GM21737 (cell line): ENCODE measurements around the gene GSK3A.

Experiments used
- ATAC-seq: cut with Tn5 transposase; IDR thresholded peaks from one replicate; pipeline ENCODE4 v1.9.1; 2021; ENCODE audit warnings: mild to moderate bottlenecking, moderate library complexity; ENCODE audit not compliant: unreplicated experiment

GSK3A gene

DNA sequence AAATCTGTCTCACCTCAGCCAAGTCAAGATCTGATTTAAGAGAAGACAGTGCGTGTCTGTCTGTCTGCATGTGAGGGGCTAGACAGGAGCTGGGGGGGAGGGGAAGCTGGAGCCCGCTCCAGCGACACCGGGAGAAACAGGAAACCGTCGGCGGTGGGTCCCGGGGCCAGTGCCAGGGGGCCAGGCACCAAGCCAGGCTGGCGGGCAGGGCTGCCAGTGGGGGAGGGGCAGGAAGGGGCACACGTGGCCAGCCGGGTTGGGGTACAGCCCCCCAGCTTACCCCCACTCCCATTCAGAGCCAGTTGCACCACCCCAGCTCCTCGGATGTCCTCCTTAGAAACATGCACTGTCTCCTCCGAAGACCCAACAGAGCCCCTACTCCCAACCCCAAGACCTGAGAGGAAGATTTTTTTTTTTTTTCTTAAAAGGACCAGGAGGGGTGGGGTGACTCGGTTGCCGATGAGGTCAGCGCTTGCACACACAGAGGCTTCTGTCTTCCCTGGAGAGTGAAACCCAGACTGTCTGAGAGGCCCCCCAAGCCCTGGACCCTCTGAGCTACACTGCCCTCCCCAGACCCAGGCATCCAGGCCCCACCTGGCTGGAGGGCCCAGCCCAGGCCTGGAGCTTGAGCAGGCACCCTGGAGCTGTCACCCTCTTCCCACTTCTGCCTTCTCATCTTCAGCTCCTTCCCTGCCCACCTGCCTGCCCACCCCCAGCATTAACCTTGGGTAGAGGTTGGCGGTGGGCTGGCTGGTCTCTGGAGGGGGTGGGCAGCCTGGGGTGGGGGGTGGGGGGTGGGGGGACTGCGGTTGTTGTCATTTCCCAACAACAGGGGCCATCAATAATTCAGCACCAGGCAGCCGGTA is 8.5 kb upstream of the GSK3A start:
- no peak for ATAC-seq

DNA sequence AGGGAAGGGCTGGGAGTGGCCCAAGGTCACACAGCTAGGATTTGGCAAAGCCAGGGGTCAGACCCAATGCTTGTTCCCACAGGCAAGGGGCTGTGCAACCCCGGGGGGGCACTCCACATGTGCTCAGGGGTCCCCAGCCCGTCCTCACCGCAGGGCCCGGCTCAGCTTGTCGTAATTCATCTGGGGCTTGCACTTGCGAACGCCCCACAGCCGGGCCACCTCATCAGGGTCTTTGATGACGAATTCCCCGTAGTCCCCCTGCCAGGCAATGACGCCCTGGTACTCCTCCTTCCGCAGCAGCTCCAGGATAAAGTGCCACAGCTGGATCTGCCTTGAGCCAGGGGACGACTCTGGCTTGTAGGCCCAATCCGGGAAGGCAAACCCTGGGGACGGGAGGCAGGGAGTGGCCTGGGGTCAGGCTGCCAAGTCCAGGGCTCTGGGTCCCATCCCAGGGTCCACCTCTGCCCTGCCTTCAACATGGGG is 7.8 kb upstream of the GSK3A start:
- no peak for ATAC-seq

DNA sequence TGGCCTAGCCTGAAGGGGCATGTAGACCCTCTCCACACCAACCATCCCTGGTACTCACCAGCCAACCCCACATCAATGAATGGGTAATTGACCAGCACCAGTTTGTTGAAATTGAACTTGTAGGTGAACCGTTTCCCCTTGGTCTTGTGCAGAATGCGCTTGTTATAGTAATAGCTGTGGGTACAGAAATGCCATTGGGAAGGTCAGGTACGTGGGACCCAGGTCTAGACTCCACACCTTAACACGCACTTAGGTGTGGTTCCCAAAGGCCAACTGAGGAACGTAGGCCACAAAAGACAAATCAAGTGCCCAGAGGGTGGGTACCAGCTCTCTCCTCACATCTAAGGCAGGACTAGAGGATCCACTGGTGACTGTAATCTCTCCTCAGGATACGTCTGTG is 7.4 kb upstream of the GSK3A start:
- ATAC-seq: no peak

DNA sequence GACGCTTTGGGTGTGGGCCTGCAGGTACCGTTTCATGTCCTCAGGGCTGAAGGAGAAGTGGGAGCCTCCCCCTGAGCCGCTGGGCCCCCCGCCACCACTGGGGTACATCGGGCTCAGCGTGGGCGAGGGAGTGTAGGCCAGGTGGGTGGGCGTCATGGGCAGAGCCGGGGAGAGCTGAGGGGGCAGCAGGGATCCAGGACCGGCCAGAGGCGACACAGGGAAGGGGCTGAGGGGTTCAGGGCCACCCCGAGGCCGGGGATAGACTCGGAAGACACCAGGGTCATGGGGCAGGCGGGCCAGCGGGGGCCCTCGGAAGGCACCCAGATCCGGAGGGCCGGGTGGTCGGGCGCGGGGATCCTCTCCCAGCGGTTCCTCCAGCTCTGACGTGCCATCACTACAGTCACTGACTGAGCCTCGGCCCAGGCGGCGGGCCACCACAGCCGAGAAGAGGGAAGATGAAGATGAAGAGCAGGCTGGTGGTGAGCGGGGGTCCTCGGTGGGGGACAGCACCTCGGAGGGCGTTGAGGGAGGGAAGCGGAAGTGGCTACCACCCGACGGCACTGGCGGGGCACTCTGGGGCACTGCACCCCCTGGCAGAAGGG is 6.8 kb upstream of the GSK3A start:
- ATAC-seq: no peak

DNA sequence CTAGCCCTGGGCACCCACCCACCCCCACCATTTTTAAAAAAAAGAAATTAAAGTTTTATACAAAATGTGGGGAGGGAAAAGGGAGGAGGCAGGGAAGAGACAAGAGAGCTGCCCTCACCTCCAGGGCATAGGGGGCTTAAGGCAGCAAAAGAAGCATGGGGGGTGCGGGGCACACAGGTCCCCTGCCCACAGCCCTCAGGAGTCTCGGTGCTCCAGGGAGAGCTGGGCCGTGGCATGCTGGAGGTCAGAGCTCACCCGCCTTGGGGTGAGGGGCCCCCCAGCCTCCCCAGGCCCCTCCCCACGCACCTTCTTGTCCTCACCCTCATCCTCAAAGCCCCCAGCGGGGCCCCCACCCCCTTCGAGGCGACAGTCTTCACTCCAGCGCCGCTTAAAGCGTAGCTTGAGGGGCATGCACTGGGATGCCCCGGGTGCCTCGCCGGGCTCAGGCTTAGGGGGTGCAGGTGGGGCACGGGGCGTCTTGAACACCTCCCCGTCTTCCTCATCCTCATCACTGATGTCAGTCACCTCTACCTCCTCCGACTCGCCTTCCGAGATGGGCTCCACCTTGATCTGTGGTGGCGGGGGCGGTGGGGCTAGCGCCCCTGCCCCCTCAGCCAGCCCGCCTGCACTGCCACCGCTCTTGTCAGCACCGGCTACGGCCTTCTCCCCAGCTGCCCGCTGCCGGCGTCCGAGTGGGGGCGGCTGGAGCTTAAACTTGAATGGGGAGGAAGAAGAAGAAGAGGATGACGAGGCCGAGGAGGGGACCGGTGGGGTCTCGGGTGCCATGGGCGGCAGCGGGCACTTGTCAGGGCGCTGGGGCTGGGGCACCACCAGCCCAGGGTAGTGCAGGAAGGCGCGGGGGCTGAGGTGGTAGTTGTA is 6.1 kb upstream of the GSK3A start:
- no peak for ATAC-seq

DNA sequence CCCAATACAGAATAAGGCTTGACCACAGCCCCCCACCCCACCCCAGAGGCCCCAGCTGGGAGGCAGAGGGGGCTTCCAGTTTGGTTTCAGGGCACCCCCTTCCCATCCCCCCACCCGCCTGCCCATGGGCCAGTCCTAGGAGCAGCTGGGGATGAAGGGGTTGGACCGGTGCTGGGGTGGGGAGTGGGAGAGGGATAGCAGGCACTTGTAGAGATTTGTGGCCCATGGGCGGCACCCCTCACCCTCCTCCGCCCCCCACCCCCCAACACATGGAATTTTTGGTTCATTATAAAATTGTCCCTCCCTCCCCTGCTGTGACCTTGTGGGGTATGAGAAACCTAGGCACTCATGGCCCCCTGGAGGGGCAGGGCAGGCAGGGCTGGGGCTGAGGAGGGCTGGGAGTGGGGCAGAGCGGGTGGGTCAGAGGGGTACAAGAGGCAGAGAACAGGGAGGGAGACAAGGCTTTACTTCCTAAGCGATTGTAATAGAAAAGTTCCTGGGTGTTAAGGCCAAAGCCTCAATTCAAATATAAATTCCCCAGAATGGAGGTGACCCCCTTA is 5.3 kb upstream of the GSK3A start:
- ATAC-seq: no peak

DNA sequence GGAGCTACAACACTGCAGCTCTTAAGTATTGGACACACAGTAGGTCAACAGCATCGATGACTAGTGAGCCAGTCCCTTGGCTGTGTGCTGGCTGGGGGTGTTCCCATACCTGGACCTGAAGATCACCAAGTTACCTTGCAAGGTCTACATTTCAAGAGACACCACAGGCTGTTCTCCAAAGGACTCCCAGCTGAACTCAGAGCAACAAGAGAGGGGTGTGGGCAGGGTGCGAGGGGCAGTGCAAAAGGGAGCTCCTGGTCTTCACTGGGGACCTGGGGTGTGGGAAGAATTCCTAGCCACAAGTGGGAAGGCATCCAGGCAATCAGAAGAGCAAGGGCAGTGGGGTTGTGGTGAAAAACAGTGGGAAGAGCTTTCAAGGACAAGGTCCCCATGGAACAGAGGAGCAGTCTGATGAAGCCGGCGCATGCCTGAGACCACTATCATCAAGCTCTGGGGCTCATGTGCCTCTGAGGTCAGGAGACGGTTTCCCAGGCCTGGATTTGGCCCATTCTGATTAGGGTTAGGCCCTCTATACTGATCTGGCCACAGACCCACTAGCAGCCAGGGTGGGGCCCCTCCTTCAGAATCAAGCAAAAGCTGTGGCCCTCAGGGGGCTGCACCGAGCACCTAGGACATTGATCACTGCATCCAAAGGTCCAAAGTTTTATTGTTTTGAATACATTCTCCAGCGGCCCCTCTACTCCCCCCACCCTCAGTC is 4.7 kb upstream of the GSK3A start:
- no peak for ATAC-seq

DNA sequence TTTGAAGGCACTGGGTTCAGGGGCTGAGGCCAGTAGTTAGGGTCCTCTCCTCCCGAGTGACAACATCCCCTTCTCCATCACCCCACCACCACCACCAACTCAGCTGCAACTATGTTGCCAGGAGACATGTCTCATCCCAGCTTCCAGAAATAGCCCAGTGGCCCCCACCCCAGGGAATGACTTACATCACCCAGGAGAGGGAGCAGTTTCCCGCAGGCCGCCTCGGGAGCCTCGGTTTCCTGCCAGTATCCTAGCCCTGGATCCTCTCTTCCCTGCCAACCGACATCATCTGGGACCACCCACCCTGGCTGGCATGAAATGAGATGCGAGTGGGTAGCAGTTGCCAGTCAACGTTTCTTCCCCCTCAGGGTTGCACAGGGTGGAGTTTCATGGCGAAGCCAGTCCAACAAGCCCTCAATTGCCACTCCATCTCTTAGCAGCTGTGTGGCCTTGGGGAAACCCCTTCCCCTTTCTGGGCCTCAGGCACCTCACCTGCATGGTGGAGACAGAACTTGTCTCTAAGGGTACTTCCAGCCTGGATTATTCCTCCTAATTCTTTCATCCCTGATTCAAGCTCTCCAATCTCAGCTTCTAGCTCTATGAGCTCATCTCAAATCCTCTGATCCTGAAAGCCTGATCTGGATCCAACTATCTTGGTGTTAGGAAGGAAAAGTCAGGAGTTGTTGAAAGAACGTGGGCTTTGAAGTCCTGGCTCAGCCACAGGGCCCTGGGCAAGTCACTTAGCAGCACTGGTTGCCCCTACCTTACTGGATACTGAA is 3.9 kb upstream of the GSK3A start:
- no peak for ATAC-seq

DNA sequence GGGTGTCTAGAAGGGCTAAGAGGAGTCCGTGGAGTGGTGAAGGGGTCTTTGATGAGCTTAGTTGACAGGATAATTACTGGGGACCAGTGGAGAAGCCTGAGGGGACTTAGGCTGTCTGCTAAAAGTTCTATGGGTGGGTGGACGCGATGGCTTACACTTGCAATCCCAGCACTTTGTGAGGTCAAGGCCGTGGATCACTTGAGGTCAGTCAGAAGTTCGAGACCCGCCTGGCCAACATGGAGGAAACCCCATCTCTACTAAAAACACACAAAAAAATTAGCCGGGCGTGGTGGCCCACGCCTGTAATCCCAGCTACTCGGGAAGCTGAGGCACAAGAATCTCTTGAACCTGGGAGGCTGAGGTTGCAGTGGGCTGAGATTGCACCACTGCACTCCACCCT is 2.8 kb upstream of the GSK3A start:
- no peak for ATAC-seq

DNA sequence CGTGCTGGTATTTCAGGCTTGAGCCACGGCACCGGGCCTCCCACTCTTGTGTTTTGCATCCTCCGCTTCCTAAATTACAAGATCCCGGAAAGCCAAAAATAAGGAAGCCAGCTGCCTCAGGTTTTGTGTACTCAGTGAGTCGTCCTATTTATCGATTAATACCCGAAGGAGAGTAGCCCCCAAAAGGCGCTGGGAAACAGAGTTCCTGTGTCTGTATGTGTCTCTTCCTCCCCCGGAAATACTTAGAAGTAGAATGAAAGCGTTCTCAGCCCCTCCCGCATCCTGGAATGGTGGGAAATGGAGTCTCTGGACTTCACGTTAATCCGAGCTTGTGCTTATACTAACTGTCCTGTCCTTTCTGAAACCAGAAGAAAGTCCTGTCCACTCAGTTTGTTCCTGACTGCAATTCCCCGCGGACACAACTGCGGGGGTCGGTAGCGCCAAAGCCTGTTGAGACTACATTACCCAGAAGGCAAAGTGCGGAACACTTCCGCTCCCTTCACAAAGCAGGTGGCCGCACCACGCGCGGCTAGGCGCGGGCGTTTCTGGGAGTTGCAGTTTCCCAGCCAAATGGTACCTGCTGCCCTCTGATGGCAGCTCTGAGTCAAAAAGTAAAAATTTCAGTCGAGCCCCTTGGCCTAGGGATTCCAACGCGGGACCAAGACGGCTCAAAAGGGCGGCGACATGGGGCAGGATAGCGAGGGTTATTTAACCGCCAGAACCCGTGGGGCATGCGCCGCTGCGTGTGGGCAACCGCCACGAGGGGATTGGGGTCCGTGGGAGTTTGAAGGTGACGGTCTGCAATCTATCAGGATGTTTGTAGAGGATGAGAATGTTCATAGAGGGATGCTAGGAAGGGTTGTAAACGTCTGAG is 2.2 kb upstream of the GSK3A start:
- peak; percentile 42 for ATAC-seq

DNA sequence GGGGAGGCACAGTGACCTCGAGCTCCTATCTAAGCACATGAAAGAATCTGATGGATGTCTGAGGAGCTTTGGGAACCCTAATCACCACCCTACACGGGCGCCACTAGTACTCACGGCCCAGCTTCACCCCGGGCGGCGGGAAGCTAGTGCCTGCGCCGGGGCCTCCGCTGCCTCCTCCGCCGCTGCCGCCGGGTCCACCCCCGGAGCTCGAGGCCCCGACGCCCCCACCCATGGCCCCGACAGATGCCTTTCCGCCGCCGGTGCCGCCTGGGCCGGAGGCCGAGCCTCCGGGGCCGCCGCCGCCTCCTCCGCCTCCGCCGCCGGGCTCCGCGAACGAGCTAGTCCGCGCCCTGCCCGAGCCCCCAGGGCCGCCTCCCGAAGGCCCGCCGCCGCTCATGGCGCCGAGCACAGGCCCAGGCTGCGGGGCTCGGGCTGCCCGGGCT is 312 bp downstream of the GSK3A start:
- no peak for ATAC-seq

DNA sequence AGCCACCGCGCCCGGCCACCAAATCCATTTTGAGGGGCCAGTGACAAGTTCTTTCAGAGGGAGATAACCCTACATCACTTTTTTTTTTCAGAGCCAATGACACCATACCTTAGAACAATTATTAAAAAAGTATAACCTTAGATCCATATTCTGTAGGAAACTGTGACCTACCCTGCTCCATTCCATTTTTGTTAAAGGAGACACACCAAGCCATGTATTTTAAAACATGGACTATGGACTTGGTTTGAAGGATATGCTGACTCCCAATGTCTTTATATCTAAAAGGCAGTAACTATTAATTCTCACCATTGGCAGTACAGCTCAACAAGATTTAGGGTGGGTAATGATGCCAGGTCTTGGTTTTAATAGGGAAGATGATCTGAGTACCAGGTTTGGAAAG is 1.1 kb downstream of the GSK3A start:
- no peak for ATAC-seq

DNA sequence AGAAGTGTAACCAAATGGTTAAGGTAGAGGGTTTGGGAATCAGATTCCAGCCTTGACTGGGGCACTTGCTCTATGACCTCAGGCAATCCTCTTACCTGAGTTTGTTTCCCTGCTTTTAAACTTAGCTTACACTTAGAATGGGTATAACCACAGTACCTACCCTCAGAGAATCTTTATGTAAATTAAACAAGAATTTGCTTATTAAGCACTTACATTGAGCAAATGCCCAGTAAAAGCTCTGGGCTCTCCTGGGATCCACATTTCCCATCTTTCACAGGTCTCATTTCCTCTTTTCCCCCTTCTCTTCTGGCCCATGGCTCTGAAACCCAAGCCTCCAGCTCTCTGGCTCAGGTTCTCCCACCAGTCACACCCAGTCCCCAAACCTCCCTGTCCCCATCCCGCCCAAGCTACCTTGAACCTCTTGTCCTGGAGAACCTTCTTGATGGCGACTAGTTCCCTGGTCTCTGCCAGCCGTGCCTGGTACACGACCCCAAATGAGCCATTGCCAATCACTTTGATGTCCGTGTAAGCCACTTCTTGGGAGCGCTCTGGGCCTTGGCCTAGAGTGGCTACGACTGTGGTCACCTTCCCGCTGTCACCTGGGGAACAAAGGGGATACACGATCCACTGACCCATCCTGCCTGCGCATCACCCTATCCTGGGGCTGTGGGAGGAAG is 2.7 kb downstream of the GSK3A start:
- ATAC-seq: no peak

DNA sequence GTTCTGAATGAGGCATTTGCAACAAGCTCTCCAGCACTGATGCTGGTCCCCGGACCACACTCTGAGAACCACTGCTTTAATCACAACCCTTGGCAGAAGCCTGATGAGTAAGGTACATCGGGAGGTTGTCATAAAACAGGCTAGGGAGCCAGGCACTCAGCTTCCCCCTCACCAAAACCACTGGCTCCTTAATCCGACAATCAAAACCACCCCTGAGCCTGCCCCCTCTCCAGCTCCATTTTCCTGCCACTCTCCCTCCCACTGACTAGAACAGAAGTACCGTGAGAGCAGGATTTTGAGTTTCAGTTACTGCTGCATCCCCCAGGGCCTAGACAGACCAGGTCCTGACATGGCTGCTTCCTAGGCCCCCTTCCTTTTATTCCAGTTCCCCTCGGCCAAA is 7.2 kb downstream of the GSK3A start:
- ATAC-seq: no peak

DNA sequence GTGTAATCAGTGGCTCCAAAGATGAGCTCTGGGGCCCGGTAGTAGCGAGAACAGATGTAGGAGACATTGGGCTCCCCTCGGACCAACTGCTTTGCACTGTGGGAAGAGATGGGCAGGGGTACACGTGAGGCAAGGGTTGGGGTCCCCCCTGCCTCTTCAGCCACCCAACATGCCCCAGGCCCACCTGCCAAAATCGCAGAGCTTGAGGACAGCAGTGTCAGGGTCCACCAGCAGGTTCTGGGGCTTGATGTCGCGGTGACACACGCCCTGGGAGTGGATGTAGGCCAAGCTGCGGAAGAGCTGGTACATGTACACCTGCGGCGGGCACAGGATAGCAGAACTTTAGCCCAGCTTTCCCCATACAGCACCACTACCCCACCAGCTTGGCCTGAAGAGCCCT is 8.0 kb downstream of the GSK3A start:
- no peak for ATAC-seq

DNA sequence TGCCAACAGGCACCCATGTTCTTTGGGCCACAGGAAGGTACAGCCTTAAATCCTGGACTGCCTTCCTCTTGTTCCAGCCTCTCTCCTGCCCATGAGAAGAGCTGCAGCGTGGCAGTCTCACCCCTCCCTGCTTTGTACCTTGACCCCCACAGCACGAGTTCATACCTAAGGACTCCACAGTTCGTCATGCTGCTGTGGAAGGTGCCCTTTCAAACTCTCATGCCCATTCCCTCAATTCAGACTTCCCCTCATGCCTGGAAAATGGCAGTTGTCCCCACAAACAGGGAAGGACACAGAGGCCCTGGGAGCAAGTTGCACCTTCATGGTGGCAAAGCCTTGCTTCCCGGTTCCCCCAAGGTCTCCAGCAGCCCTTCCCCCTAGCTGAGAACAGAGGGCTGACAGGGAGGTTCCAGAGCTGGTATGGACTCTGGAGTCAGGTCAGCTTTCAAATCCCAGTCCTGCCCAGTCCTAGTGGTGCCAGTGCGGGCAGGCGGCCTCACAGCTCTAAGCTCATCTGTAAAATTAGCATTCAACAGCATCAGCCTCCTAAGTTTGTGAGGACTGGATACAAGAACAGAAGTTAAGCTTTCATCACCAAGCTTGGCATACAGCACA is 8.6 kb downstream of the GSK3A start:
- no peak for ATAC-seq

DNA sequence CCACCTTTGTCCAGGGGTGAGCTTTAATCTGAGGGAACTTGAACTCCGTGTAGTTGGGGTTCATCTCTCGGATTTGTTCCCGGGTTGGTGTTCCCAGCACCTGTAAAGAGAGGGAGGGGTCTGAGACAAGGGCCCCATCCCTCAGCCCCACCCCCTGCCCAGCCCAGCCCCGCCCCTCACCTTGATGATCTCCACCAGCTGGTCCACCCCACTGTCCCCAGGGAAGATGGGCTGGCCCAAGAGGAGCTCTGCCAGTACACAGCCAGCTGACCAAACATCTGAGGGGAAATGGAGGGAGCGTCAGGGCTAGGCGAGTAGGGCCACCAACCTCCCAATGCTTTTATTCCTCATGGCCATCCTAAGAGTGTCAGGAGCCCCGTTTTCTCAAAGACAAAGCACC is 9.3 kb downstream of the GSK3A start:
- ATAC-seq: no peak

DNA sequence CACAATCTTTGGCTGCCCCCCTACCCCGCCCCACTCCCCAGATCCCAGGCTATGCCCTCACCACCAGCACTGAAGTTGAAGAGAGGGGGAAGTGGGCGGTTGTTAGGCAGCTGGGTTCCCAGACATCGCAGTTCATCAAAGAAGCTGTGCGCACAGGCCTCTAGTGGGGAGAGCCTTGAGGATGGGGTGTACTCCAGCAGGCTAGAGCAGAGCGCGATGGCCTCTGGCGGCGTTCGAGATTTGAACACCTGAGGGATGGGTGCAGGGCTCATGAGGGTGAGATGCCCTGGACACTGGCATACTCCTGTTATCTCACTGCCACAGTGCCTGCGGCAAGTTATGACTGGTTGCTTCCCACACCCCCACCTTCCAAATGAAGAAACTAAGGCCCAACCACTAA is 10.0 kb downstream of the GSK3A start:
- ATAC-seq: no peak
